HL-60 (cell line): Measurements from ENCODE around the gene SPTBN5.

Experiments
- GABPA ChIP-seq: IDR thresholded peaks from 2 replicates; pipeline ENCODE4 v1.6.1; 2012; ENCODE audit warnings: low read depth
- POLR2AphosphoS5 ChIP-seq: IDR thresholded peaks from 2 replicates; pipeline ENCODE4 v1.6.1; 2012; ENCODE audit warnings: low read depth
- TF ChIP-seq, protein P1 (sequence below): IDR thresholded peaks from 2 replicates; pipeline ENCODE4 v1.6.1; 2012; ENCODE audit warnings: low read depth; ENCODE audit not compliant: insufficient replicate concordance
- TF ChIP-seq, protein P2 (sequence below): IDR thresholded peaks from one replicate; pipeline ENCODE4 v1.5.1; 2011; ENCODE audit warnings: low read length, control low read depth, inconsistent platforms; ENCODE audit not compliant: insufficient read depth

DNA sequence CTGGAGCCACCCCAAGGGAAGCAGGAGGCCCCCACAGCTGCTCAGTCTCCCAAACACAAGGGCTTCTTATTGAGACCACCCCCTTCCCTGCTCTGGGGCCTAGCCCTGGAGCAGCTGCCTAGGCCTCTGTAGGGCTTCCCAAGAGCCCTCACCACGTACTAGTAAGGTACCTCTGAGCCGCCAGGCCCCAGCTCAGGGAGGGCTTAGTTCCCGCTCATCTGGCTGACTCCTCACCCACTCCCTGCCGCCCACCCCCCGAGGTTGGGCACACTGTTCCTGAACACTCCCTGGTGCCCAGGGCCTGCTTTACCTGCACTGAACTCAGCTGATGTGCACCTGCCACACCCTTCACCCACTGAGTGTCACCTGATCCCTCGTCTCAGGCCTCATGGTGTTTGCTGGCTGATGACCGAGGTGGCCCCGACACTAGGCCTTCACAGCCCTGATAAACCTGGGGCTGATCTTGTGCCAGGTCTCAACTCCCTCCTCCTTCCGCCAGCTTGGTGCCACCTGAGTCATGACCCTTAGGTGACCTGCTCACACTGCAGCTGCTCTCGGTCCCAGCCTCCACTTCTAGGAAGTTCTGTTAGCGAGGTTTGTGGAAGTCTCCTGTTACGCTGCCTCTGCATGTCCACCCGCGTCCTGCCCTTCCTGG lies 18.0 kb upstream of the SPTBN5 start:
- TF ChIP-seq, protein P1, sequence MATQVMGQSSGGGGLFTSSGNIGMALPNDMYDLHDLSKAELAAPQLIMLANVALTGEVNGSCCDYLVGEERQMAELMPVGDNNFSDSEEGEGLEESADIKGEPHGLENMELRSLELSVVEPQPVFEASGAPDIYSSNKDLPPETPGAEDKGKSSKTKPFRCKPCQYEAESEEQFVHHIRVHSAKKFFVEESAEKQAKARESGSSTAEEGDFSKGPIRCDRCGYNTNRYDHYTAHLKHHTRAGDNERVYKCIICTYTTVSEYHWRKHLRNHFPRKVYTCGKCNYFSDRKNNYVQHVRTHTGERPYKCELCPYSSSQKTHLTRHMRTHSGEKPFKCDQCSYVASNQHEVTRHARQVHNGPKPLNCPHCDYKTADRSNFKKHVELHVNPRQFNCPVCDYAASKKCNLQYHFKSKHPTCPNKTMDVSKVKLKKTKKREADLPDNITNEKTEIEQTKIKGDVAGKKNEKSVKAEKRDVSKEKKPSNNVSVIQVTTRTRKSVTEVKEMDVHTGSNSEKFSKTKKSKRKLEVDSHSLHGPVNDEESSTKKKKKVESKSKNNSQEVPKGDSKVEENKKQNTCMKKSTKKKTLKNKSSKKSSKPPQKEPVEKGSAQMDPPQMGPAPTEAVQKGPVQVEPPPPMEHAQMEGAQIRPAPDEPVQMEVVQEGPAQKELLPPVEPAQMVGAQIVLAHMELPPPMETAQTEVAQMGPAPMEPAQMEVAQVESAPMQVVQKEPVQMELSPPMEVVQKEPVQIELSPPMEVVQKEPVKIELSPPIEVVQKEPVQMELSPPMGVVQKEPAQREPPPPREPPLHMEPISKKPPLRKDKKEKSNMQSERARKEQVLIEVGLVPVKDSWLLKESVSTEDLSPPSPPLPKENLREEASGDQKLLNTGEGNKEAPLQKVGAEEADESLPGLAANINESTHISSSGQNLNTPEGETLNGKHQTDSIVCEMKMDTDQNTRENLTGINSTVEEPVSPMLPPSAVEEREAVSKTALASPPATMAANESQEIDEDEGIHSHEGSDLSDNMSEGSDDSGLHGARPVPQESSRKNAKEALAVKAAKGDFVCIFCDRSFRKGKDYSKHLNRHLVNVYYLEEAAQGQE, result no peak
- TF ChIP-seq, protein P2, sequence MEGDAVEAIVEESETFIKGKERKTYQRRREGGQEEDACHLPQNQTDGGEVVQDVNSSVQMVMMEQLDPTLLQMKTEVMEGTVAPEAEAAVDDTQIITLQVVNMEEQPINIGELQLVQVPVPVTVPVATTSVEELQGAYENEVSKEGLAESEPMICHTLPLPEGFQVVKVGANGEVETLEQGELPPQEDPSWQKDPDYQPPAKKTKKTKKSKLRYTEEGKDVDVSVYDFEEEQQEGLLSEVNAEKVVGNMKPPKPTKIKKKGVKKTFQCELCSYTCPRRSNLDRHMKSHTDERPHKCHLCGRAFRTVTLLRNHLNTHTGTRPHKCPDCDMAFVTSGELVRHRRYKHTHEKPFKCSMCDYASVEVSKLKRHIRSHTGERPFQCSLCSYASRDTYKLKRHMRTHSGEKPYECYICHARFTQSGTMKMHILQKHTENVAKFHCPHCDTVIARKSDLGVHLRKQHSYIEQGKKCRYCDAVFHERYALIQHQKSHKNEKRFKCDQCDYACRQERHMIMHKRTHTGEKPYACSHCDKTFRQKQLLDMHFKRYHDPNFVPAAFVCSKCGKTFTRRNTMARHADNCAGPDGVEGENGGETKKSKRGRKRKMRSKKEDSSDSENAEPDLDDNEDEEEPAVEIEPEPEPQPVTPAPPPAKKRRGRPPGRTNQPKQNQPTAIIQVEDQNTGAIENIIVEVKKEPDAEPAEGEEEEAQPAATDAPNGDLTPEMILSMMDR, result no peak
- TF ChIP-seq POLR2AphosphoS5 (no peak), GABPA (no peak)
